Stimulated activated CD4-positive, alpha-beta T cell treated with anti-CD3 and anti-CD28 coated beads, Interleukin-12 subunit alpha, Interleukin-12 subunit beta, amount 100 ng/mL, for 4 hours (primary cell): Measurements from ENCODE around the gene CELF6.
"Not testable (repeated sequence)": the region's sequence is repeated elsewhere in the genome, so short reads cannot be mapped to it uniquely, and the experiment has no call there.

Experiments
- DNase-seq: peaks from one replicate; pipeline ENCODE4 v3.0.0-alpha.2; 2020

Gene CELF6

GRCh38 chr15:72315706-72316370 is 4.1 kb downstream of the CELF6 start:
- no peak for DNase-seq

GRCh38 chr15:72313881-72314280 is 6.1 kb downstream of the CELF6 start:
- no peak for DNase-seq

- DNase-seq: no peak
These were observed 6.5 kb downstream of the CELF6 start for GRCh38 chr15:72313448-72313840.

- DNase-seq: peak; percentile 48
These were observed 7.1 kb downstream of the CELF6 start for GRCh38 chr15:72312605-72313447.

GRCh38 chr15:72307026-72307425 is 12.9 kb downstream of the CELF6 start:
- DNase-seq: no peak

- DNase-seq: no peak
These were observed 13.7 kb downstream of the CELF6 start for GRCh38 chr15:72306211-72306785.

- DNase-seq: no peak
These were observed 15.4 kb downstream of the CELF6 start for GRCh38 chr15:72304596-72304995.

GRCh38 chr15:72302955-72303354 is 17.0 kb downstream of the CELF6 start:
- no peak for DNase-seq

GRCh38 chr15:72289597-72290325 is 30.2 kb downstream of the CELF6 start:
- no peak for DNase-seq

- no peak for DNase-seq
These were observed 31.0 kb downstream of the CELF6 start for GRCh38 chr15:72288796-72289596.

- DNase-seq: peak; percentile 54
These were observed 33.9 kb downstream of the CELF6 start for GRCh38 chr15:72285927-72286516.

GRCh38 chr15:72285402-72285801 is 34.6 kb downstream of the CELF6 start:
- DNase-seq: no peak

- no peak for DNase-seq
These were observed 35.2 kb downstream of the CELF6 start for GRCh38 chr15:72284781-72285180.

GRCh38 chr15:72281713-72282112 is 38.2 kb downstream of the CELF6 start:
- no peak for DNase-seq

- DNase-seq: no peak
These were observed 39.2 kb downstream of the CELF6 start for GRCh38 chr15:72280751-72281150.

GRCh38 chr15:72278737-72279136 is 41.2 kb downstream of the CELF6 start:
- DNase-seq: no peak

GRCh38 chr15:72276326-72276700 is 43.6 kb downstream of the CELF6 start:
- DNase-seq: no peak

- not testable (repeated sequence) for DNase-seq
These were observed 44.2 kb downstream of the CELF6 start for GRCh38 chr15:72275635-72276325.

GRCh38 chr15:72272997-72273352 is 47.0 kb downstream of the CELF6 start:
- no peak for DNase-seq

GRCh38 chr15:72272213-72272996 is 47.6 kb downstream of the CELF6 start, which contains the start of gene PARP6:
Gene PARP6 (minus strand): TSS chr15:72272554. CDS start chr15:72267477, 5,077 bp downstream.
- peak; percentile 97 for DNase-seq

- DNase-seq: no peak
These were observed 48.1 kb downstream of the CELF6 start for GRCh38 chr15:72271895-72272212.
